ENCODE results near the gene LMAN1L.

Gene LMAN1L

DNA sequence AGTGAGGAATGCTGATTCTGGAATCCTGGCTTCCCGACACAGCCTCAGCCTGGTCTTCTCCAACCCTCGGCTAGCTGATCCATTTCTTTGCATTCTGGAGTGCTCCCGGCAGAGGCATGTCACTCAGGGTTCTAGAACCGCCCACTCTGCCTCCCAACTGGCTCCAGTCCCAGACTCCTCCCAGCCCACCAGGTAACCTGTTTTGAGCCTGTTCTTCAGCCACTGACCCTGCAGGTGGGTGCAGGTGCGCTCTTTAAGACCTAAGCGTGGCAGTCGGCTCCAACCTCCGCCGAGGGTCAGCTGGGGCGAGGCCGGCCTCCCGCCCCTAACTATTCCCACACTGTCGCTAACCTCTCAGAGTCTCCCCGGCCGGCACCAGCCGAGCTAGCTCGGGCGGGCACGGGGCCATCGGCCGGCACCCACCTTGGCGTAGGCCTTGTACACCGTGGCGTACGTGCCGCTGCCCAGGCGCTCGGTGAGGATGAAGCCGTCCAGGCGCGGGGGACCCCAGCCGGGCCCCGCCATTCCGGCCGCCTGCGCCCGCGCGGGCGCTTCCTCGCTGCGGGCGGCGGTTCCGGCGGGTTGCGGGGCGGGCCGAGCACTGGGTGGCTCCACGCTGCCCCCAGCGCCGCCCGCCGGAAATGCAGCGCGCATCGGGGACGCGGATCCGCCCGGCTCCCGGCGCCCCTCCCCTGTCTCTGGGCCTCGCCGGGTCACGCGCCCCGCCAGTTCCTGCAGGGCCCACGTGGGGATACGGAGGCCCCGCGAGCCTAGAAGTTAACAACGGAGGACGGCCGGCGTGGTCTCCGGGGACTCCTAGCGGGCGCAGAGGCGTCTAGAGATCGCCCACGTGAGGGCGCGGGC lies 30.2 kb downstream of the LMAN1L start, which contains the start of gene ULK3:
Gene ULK3, minus strand, starts transcription at position 576 of the 864 bp plus-strand sequence. Its CDS starts 51 bp downstream, at position 525.
- peaks cover 0 to 45% (median 13%) of the 10 kb centered on the region in 11 experiments; a peak in 12 of 22 replicates for H4K20me1 ChIP-seq
- no peaks in the 10 kb centered on the region for H3K27me3 ChIP-seq
- H3K4me1 ChIP-seq, result peaks cover 82 to 93% (median 88%) of the 10 kb centered on the region in 10 experiments
- peak within 1 kb of the TSS; percentile 76 to 94 (median 82) for H3K4me3 ChIP-seq
- TF ChIP-seq Cebpa-rat (IDR thresholded peaks at IDR 0.05), result no peak
- peak within 1 kb of the TSS; percentile 85 to 99 (median 94) for H3K4me2 ChIP-seq
- H3K9ac ChIP-seq, result peak within 1 kb of the TSS; percentile 81 to 93 (median 89)
- peaks cover 22 to 68% (median 39%) of the 10 kb centered on the region in 11 experiments for H3K36me3 ChIP-seq
- no peaks in the 10 kb centered on the region for H3K9me3 ChIP-seq (replicated peaks in 1 of 11)
- peak within 1 kb of the TSS; percentile 83 to 99 (median 91) for H3K27ac ChIP-seq

DNA sequence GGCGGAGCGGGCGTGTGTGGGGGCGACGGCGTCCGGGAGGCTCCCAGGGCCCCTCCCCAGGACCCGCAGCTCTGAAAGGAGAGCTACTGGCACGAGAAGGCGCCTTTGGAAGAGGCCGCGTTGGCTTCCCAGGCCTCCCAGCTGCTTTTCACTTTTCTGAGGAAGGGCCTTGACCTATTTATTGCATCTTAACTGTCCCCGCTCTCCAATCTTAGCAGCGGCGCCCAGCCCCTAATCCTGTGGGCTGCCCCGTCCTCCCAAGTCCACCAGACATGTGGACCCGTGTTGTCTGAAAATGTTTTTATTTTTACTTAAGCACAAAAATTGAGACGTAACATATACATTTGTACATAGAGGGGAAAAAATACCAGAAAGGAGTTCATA lies 30.8 kb downstream of the LMAN1L start:
- peak overlapping the region; percentile 81 to 93 (median 89) for H3K9ac ChIP-seq
- peaks cover 29 to 68% (median 39%) of the 10 kb centered on the region in 11 experiments for H3K36me3 ChIP-seq
- peak overlapping the region; percentile 85 to 99 (median 93) for H3K4me2 ChIP-seq
- H3K27me3 ChIP-seq, result no peaks in the 10 kb centered on the region
- H4K20me1 ChIP-seq, result peaks cover 0 to 45% (median 14%) of the 10 kb centered on the region in 11 experiments; a peak in 12 of 22 replicates
- peak overlapping the region; percentile 76 to 94 (median 82) for H3K4me3 ChIP-seq
- no peak for TF ChIP-seq Cebpa-rat (IDR thresholded peaks at IDR 0.05)
- H3K27ac ChIP-seq, result peak overlapping the region; percentile 83 to 99 (median 91)
- peaks cover 82 to 94% (median 90%) of the 10 kb centered on the region in 10 experiments for H3K4me1 ChIP-seq
- H3K9me3 ChIP-seq (replicated peaks in 1 of 11), result no peaks in the 10 kb centered on the region

DNA sequence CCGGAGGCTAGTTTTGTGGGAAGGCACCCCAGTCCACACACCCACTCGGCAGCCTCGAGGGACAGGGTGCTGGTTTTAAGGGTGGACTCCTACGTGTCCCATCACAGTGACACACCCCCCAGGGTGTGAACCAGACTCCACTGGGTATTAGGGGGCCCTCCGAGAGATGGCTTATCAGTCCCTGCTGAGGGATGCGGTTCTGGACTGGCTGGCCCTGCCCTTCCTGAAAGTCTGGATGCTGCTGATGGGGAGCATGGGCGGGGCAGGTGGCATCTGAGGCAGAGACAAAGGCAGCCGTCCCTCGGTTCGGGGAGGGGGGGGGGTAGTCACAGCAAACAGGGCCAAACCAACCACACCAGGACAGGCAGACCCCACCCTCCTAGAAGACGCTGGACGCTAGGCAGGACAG lies 31.3 kb downstream of the LMAN1L start:
- Histone ChIP-seq H3K36me3 (peaks cover 31 to 68% (median 39%) of the 10 kb centered on the region in 11 experiments), H3K9ac (peak overlapping the region; percentile 81 to 93 (median 89)), H3K9me3 (replicated peaks in 1 of 11) (no peaks in the 10 kb centered on the region), H3K4me2 (peak overlapping the region; percentile 85 to 99 (median 93)), H3K4me1 (peaks cover 80 to 92% (median 88%) of the 10 kb centered on the region in 10 experiments), H3K4me3 (peak overlapping the region; percentile 76 to 94 (median 82)), H3K27ac (peak overlapping the region; percentile 83 to 99 (median 91)), H4K20me1 (peaks cover 0 to 49% (median 14%) of the 10 kb centered on the region in 11 experiments; a peak in 11 of 22 replicates), H3K27me3 (no peaks in the 10 kb centered on the region)
- TF ChIP-seq Cebpa-rat (IDR thresholded peaks at IDR 0.05), result no peak

DNA sequence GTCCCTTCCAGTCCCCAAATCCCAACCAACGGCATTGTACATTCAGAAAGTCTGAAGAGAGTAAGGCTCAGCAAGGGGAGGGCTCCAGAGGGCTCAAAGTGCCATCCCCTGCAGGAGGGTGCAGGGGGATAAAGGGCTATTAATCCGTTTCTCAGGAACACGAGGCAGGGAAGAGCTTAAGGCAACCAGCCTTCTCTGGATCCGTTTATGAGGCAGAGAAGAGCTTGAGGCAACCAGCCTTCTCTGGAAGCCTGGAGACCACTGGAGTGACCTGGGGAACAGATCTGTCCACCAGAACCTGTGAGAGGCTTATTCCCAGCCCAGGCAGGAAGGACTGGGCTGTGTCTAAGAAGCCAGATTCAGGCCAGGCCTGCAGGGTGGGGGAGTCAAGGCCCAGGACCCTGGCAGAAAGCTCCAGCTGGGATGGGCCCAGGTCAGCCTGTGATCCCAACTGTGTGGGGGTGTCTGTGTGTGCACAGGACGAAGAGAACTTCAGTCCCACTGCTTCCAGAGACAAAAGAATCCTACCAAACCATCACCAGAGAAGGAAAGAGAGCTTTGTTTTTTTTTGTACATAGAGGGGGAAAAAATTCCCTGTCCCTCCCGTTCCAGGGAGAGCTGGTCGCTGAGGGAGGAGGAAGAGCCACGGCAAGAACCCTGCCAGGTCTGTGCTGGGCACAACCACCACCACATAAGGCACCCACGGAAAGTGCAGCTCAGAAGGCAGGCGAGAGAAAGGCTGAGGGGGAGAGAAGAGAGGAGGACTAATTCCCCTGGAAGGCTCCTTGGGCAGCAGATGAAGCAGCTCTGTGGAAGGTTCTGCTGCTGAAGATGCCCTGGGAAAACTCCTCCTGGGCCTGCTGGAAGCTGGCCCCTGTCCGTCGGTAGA lies 31.9 kb downstream of the LMAN1L start:
- peak overlapping the region in 6 of 10 experiments; percentile 79 to 85 (median 82); a peak in 9 of 20 replicates for H3K4me3 ChIP-seq
- peaks cover 37 to 69% (median 45%) of the 10 kb centered on the region in 11 experiments for H3K36me3 ChIP-seq
- H3K4me1 ChIP-seq, result peaks cover 73 to 85% (median 81%) of the 10 kb centered on the region in 10 experiments
- peak overlapping the region; percentile 81 to 93 (median 89) for H3K9ac ChIP-seq
- H3K27ac ChIP-seq, result peak overlapping the region; percentile 33 to 99 (median 91); a peak in 21 of 22 replicates
- H3K9me3 ChIP-seq (replicated peaks in 1 of 11), result no peaks in the 10 kb centered on the region
- H3K4me2 ChIP-seq, result peak overlapping the region; percentile 85 to 99 (median 93)
- peaks cover 0 to 47% (median 11%) of the 10 kb centered on the region in 11 experiments; a peak in 11 of 22 replicates for H4K20me1 ChIP-seq
- no peaks in the 10 kb centered on the region for H3K27me3 ChIP-seq
- TF ChIP-seq Cebpa-rat (IDR thresholded peaks at IDR 0.05), result no peak

DNA sequence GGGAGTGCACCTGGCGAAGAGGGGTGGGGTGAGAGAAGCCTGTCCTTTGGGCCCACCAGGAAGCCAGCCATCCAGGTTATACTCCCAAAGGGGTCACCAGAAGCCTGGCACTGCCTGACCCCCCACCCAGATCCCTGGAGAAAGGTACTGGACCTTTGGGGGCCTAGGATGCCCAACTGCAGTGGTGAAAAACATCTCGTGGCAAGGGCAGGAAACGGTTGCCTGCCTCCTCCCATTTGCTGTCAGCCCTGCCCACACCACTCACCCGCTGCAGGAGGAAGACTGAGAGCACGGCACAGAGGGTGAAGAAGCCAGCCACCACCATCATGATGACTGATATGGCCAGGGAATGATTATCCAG lies 32.6 kb downstream of the LMAN1L start:
- H3K4me2 ChIP-seq, result peak overlapping the region; percentile 85 to 99 (median 93)
- no peak for TF ChIP-seq Cebpa-rat (IDR thresholded peaks at IDR 0.05)
- H3K4me1 ChIP-seq, result peaks cover 67 to 79% (median 75%) of the 10 kb centered on the region in 10 experiments
- H4K20me1 ChIP-seq, result peaks cover 0 to 44% (median 10%) of the 10 kb centered on the region in 11 experiments; a peak in 11 of 22 replicates
- H3K27me3 ChIP-seq, result no peaks in the 10 kb centered on the region
- peak overlapping the region; percentile 81 to 93 (median 89); a peak in 20 of 22 replicates for H3K9ac ChIP-seq
- peak overlapping the region; percentile 33 to 99 (median 91); a peak in 20 of 22 replicates for H3K27ac ChIP-seq
- H3K9me3 ChIP-seq (replicated peaks in 1 of 11), result no peaks in the 10 kb centered on the region
- peak overlapping the region in 1 of 10 experiments; percentile 18; a peak in 2 of 20 replicates for H3K4me3 ChIP-seq
- H3K36me3 ChIP-seq, result peaks cover 43 to 69% (median 50%) of the 10 kb centered on the region in 11 experiments

DNA sequence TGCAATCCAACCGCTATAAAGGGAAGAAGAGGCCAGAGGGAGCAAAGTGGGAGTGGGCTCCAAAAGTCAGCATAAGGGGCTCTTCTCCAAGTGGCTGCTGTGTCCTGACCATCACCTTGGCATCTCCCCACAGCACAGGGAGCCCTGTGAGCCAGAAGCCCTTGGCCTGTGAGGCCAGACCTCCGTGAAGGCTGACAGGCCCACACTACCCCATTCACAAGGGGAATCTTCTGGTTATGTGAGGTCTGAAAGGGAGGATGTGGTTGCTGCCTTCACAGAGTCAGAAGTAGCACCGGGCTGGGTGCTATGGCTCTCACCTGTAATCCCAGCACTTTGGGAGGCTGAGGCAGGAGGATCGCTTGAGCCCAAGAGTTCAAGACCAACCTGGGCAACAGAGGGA lies 32.9 kb downstream of the LMAN1L start:
- H3K4me2 ChIP-seq, result peak overlapping the region; percentile 85 to 99 (median 93)
- H3K36me3 ChIP-seq, result peaks cover 46 to 69% (median 53%) of the 10 kb centered on the region in 11 experiments
- H3K4me3 ChIP-seq, result no peak overlapping the region
- peak overlapping the region in 10 of 11 experiments; percentile 1 to 99 (median 91); a peak in 17 of 22 replicates for H3K27ac ChIP-seq
- H3K27me3 ChIP-seq, result no peaks in the 10 kb centered on the region
- no peaks in the 10 kb centered on the region for H3K9me3 ChIP-seq (replicated peaks in 1 of 11)
- H3K4me1 ChIP-seq, result peaks cover 63 to 75% (median 71%) of the 10 kb centered on the region in 10 experiments
- H3K9ac ChIP-seq, result peak overlapping the region; percentile 61 to 93 (median 88); a peak in 20 of 22 replicates
- no peak for TF ChIP-seq Cebpa-rat (IDR thresholded peaks at IDR 0.05)
- H4K20me1 ChIP-seq, result peaks cover 0 to 44% (median 8%) of the 10 kb centered on the region in 11 experiments; a peak in 8 of 22 replicates

DNA sequence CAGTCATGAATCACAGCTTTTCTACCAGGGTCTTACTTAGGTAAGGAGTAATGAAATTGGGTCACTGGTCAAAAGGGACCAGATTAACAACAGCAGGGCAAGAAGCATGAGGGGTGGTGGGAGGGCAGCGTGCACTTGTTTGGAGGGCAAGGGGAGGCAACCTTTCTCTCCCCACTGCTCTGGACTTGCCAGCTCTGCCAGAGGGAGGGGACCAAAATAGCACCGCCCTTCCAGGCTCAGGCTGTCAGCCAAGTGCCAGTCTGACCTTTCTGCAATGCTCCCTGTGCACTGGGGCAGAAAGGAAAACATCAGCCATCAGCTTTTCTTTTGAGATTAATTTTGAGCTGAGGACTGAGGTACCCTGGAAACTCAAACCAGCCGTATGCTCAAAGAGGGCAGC lies 34.8 kb downstream of the LMAN1L start:
- Histone ChIP-seq H3K27me3 (no peaks in the 10 kb centered on the region), H3K4me1 (peaks cover 45 to 59% (median 53%) of the 10 kb centered on the region in 10 experiments), H3K4me2 (peak overlapping the region in 6 of 11 experiments; percentile 24 to 50 (median 38); a peak in 10 of 22 replicates), H3K9ac (peak overlapping the region in 5 of 11 experiments; percentile 7 to 25 (median 15); a peak in 3 of 22 replicates), H3K27ac (no peak overlapping the region), H4K20me1 (peaks cover 0 to 50% (median 9%) of the 10 kb centered on the region in 11 experiments; a peak in 9 of 22 replicates), H3K9me3 (replicated peaks in 1 of 11) (no peaks in the 10 kb centered on the region), H3K4me3 (no peak overlapping the region), H3K36me3 (peaks cover 65 to 83% (median 69%) of the 10 kb centered on the region in 11 experiments)
- no peak for TF ChIP-seq Cebpa-rat (IDR thresholded peaks at IDR 0.05)

DNA sequence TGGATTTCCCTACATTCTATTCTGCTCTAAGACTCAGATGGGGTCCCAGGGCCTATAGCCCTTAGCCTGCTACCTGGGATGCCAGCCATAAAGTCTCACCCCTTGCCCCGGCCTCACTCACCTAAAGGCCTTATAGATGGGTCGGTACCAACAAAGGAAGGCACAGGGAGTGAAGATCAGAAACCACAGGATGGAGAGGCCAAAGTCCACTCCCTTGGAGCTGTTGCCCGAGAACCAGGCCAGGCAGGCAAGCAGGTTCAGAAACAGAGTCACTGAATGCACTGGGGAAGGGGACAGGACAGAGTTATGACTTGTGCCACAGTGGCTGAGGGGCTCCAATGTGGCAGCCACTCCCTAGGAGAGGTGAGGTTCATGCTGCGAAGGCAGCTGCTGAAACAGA lies 37.8 kb downstream of the LMAN1L start:
- Histone ChIP-seq H3K4me2 (no peak overlapping the region), H3K27ac (no peak overlapping the region), H3K36me3 (peaks cover 76 to 94% (median 90%) of the 10 kb centered on the region in 11 experiments), H3K4me3 (no peak overlapping the region), H3K9me3 (replicated peaks in 1 of 11) (no peaks in the 10 kb centered on the region), H4K20me1 (peaks cover 20 to 75% (median 38%) of the 10 kb centered on the region in 11 experiments; a peak in 18 of 22 replicates), H3K27me3 (no peaks in the 10 kb centered on the region), H3K4me1 (peaks cover 38 to 64% (median 48%) of the 10 kb centered on the region in 10 experiments), H3K9ac (peak overlapping the region in 1 of 11 experiments; percentile 1; a peak in 1 of 22 replicates)
- TF ChIP-seq Cebpa-rat (IDR thresholded peaks at IDR 0.05), result no peak
